WTC11 (cell line): ENCODE data around the gene PPP4C. TPM values are rescaled to one million over a fixed set of nuclear protein-coding genes. Genes with fewer than 3 reads are reported as not detected.
A peak's percentile ranks its signal among the peaks of the same experiment; 100 is the strongest.
"Not testable (repeated sequence)": the region's sequence is repeated elsewhere in the genome, so short reads cannot be mapped to it uniquely, and the experiment has no call there.

Source experiments
- ATAC-seq: fragments of 200-7000 bp; cut with Tn5 transposase; 2 replicates; pipeline ENCODE4 v1.10.0; 2021; ENCODE audit warnings: mild to moderate bottlenecking, moderate library complexity
- CTCF ChIA-PET: fragments of 300-600 bp; sonication (Branson Sonifier 250); formaldehyde crosslinking; loops from one replicate; lab custom pipeline; 2021; ENCODE audit warnings: antibody characterized with exemption; lab: Charles Lee
- POLR2A ChIA-PET: fragments of 350-600 bp; sonication (Branson Sonifier 250); formaldehyde crosslinking; loops from one replicate; lab custom pipeline; 2021; ENCODE audit warnings: antibody characterized with exemption; lab: Charles Lee
- DNase-seq: peaks from one replicate; pipeline ENCODE4 v3.0.0; 2021; ENCODE audit warnings: low spot score
- H3K27ac Mint-ChIP-seq: 2 replicates; pipeline ENCODE4 v1.8.0; 2021; ENCODE audit warnings: mixed read lengths
- H3K27me3 Mint-ChIP-seq: 2 replicates; pipeline ENCODE4 v1.8.0; 2021; ENCODE audit warnings: low read depth, mild to moderate bottlenecking, moderate library complexity, mixed read lengths
- H3K36me3 Mint-ChIP-seq: 2 replicates; pipeline ENCODE4 v1.8.0; 2021; ENCODE audit warnings: mixed read lengths
- H3K4me1 Mint-ChIP-seq: 2 replicates; pipeline ENCODE4 v1.8.0; 2022; ENCODE audit warnings: mixed read lengths
- H3K4me3 Mint-ChIP-seq: 2 replicates; pipeline ENCODE4 v1.8.0; 2021; ENCODE audit warnings: mild to moderate bottlenecking, moderate library complexity, mixed read lengths
- H3K9me3 Mint-ChIP-seq: 2 replicates; pipeline ENCODE4 v1.8.0; 2021; ENCODE audit warnings: mixed read lengths
- ATF3 ChIP-seq: sonication (generic); formaldehyde crosslinking; conservative IDR thresholded peaks from 2 replicates; pipeline ENCODE4 v1.8.1; 2022; ENCODE audit warnings: mild to moderate bottlenecking, missing genetic modification reagents
- PREB ChIP-seq: sonication (generic); formaldehyde crosslinking; IDR thresholded peaks from 2 replicates; pipeline ENCODE4 v1.8.1; 2022; ENCODE audit warnings: mild to moderate bottlenecking, missing genetic modification reagents, moderate library complexity, borderline replicate concordance
- RORB ChIP-seq: fragments of 250-450 bp; sonication (Bioruptor Pico); IDR thresholded peaks from 2 replicates; pipeline ENCODE4 v1.9.0; 2021; ENCODE audit warnings: mild to moderate bottlenecking
- SP1 ChIP-seq: sonication (generic); formaldehyde crosslinking; conservative IDR thresholded peaks from 2 replicates; pipeline ENCODE4 v1.8.1; 2022; ENCODE audit warnings: missing genetic modification reagents
- TP53 ChIP-seq: sonication (generic); formaldehyde crosslinking; IDR thresholded peaks from 2 replicates; pipeline ENCODE4 v1.8.1; 2023; ENCODE audit warnings: mild to moderate bottlenecking, missing genetic modification reagents
- ZMAT4 ChIP-seq: fragments of 250-450 bp; sonication (Bioruptor Pico); IDR thresholded peaks from 2 replicates; pipeline ENCODE4 v1.9.0; 2021; ENCODE audit warnings: mild to moderate bottlenecking
- ZNF121 ChIP-seq: sonication (generic); formaldehyde crosslinking; IDR thresholded peaks from 2 replicates; pipeline ENCODE4 v1.8.0; 2023; ENCODE audit warnings: missing genetic modification reagents
- total RNA-seq: library from RNA; stranded (reverse); gene quantifications from 3 replicates; pipeline ENCODE4 v1.2.3, GENCODE V29; 2021
- TF ChIP-seq, protein P1 (sequence below): sonication (generic); formaldehyde crosslinking; IDR thresholded peaks from 2 replicates; pipeline ENCODE4 v1.8.0; 2023; ENCODE audit warnings: missing genetic modification reagents, mild to moderate bottlenecking, borderline replicate concordance
- TF ChIP-seq, protein P2 (sequence below): sonication (generic); formaldehyde crosslinking; IDR thresholded peaks from 2 replicates; pipeline ENCODE4 v1.8.1; 2023; ENCODE audit warnings: mild to moderate bottlenecking, missing genetic modification reagents, moderate library complexity
- TF ChIP-seq, protein P3 (sequence below): fragments of 250-450 bp; sonication (Bioruptor Pico); IDR thresholded peaks from 2 replicates; pipeline ENCODE4 v2.1.2; 2022; ENCODE audit warnings: mild to moderate bottlenecking, moderate library complexity
- TF ChIP-seq, protein P4 (sequence below): sonication (generic); formaldehyde crosslinking; conservative IDR thresholded peaks from 2 replicates; pipeline ENCODE4 v1.8.1; 2023; ENCODE audit warnings: mild to moderate bottlenecking, low read depth, missing genetic modification reagents, moderate library complexity

Gene PPP4C
- total RNA-seq, 1 experiment from 2014 or later, result 164 TPM

GRCh38 chr16:30114411-30114810 is 38.6 kb downstream of the PPP4C start (continued):
- TF ChIP-seq, protein P1, sequence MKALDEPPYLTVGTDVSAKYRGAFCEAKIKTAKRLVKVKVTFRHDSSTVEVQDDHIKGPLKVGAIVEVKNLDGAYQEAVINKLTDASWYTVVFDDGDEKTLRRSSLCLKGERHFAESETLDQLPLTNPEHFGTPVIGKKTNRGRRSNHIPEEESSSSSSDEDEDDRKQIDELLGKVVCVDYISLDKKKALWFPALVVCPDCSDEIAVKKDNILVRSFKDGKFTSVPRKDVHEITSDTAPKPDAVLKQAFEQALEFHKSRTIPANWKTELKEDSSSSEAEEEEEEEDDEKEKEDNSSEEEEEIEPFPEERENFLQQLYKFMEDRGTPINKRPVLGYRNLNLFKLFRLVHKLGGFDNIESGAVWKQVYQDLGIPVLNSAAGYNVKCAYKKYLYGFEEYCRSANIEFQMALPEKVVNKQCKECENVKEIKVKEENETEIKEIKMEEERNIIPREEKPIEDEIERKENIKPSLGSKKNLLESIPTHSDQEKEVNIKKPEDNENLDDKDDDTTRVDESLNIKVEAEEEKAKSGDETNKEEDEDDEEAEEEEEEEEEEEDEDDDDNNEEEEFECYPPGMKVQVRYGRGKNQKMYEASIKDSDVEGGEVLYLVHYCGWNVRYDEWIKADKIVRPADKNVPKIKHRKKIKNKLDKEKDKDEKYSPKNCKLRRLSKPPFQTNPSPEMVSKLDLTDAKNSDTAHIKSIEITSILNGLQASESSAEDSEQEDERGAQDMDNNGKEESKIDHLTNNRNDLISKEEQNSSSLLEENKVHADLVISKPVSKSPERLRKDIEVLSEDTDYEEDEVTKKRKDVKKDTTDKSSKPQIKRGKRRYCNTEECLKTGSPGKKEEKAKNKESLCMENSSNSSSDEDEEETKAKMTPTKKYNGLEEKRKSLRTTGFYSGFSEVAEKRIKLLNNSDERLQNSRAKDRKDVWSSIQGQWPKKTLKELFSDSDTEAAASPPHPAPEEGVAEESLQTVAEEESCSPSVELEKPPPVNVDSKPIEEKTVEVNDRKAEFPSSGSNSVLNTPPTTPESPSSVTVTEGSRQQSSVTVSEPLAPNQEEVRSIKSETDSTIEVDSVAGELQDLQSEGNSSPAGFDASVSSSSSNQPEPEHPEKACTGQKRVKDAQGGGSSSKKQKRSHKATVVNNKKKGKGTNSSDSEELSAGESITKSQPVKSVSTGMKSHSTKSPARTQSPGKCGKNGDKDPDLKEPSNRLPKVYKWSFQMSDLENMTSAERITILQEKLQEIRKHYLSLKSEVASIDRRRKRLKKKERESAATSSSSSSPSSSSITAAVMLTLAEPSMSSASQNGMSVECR (CRISPR knock-in tag), result no peak
- TF ChIP-seq SP1 (CRISPR knock-in tag), result no peak
- TF ChIP-seq RORB, result no peak
- TF ChIP-seq TP53 (CRISPR knock-in tag), result no peak
- no peak for TF ChIP-seq ZMAT4 (CRISPR knock-in tag)
- TF ChIP-seq, protein P2, sequence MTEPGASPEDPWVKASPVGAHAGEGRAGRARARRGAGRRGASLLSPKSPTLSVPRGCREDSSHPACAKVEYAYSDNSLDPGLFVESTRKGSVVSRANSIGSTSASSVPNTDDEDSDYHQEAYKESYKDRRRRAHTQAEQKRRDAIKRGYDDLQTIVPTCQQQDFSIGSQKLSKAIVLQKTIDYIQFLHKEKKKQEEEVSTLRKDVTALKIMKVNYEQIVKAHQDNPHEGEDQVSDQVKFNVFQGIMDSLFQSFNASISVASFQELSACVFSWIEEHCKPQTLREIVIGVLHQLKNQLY (CRISPR knock-in tag), result no peak
- no peak for TF ChIP-seq ATF3 (CRISPR knock-in tag)
- TF ChIP-seq, protein P3, sequence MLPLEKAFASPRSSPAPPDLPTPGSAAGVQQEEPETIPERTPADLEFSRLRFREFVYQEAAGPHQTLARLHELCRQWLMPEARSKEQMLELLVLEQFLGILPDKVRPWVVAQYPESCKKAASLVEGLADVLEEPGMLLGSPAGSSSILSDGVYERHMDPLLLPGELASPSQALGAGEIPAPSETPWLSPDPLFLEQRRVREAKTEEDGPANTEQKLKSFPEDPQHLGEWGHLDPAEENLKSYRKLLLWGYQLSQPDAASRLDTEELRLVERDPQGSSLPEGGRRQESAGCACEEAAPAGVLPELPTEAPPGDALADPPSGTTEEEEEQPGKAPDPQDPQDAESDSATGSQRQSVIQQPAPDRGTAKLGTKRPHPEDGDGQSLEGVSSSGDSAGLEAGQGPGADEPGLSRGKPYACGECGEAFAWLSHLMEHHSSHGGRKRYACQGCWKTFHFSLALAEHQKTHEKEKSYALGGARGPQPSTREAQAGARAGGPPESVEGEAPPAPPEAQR (CRISPR knock-in tag), result no peak
- TF ChIP-seq PREB, result no peak
- TF ChIP-seq, all 79 proteins: peak for 0

DNA sequence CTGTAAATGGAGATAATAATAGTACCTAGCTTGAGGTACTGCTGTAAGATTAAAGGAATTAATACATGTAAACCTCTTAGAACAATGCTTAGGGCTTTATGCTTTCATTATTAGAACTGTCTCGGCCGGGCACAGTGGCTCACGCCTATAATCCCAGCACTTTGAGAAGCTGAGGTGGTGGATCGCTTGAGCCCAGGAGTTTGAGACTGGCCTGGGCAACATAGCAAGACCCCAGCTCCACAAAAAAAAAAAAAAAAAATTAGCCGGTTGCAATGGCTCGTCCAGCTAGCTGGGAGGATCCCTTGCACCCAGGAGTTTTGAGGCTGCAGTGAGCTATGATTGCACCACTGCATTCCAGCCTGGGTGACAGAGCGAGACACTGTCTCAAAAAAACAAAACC is 39.0 kb downstream of the PPP4C start:
- not testable (repeated sequence) for H3K4me3 Mint-ChIP-seq, H3K36me3 Mint-ChIP-seq, H3K27ac Mint-ChIP-seq, H3K27me3 Mint-ChIP-seq, H3K9me3 Mint-ChIP-seq, H3K4me1 Mint-ChIP-seq, DNase-seq, ATAC-seq
- ChIA-PET POLR2A (interaction anchor here (0.6 kb wide), 1 partner anchor 1161 kb away, joined by 4 read pairs; no protein-coding TSS in a partner anchor), CTCF (interaction anchor here (1.2 to 6.9 kb wide), 2 partner anchors 24 to 501 kb away, joined by 4 to 129 read pairs; partner anchors contain the start of gene TBX6)
- TF ChIP-seq ZNF121, result 0 out of 2 replicates have a peak, but pooled peaks have one; percentile 37

- POLR2A ChIA-PET, result no interaction called here
- H3K9me3 Mint-ChIP-seq, result no peaks in the 10 kb centered on the region
- DNase-seq (no peak), ATAC-seq (no peak)
- no peak overlapping the region for H3K4me3 Mint-ChIP-seq
- H3K27me3 Mint-ChIP-seq, result no peaks in the 10 kb centered on the region
- H3K27ac Mint-ChIP-seq, result no peak overlapping the region
- CTCF ChIA-PET, result interaction anchor here (1.2 to 6.9 kb wide), 2 partner anchors 24 to 500 kb away, joined by 4 to 129 read pairs; partner anchors contain the start of gene TBX6
- H3K36me3 Mint-ChIP-seq, result peaks cover 3% of the 10 kb centered on the region; the same call in 1 of the 2 replicates
- TF ChIP-seq, protein P4, sequence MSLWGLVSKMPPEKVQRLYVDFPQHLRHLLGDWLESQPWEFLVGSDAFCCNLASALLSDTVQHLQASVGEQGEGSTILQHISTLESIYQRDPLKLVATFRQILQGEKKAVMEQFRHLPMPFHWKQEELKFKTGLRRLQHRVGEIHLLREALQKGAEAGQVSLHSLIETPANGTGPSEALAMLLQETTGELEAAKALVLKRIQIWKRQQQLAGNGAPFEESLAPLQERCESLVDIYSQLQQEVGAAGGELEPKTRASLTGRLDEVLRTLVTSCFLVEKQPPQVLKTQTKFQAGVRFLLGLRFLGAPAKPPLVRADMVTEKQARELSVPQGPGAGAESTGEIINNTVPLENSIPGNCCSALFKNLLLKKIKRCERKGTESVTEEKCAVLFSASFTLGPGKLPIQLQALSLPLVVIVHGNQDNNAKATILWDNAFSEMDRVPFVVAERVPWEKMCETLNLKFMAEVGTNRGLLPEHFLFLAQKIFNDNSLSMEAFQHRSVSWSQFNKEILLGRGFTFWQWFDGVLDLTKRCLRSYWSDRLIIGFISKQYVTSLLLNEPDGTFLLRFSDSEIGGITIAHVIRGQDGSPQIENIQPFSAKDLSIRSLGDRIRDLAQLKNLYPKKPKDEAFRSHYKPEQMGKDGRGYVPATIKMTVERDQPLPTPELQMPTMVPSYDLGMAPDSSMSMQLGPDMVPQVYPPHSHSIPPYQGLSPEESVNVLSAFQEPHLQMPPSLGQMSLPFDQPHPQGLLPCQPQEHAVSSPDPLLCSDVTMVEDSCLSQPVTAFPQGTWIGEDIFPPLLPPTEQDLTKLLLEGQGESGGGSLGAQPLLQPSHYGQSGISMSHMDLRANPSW, result no peak
- peaks cover 3% of the 10 kb centered on the region for H3K4me1 Mint-ChIP-seq
Measured at GRCh38 chr16:30115238-30115637, 39.4 kb downstream of the PPP4C start.
